AG09319 (cell line): ENCODE results near the gene KICS2.

ENCODE experiments used
- DNase-seq: peaks from one replicate; pipeline ENCODE4 v3.0.0-alpha.2; 2010; ENCODE audit warnings: low read depth; ENCODE audit errors: extremely low read depth
- TF ChIP-seq, protein P1 (sequence below): IDR thresholded peaks from 2 replicates; pipeline ENCODE4 v1.5.1; 2011; ENCODE audit warnings: low read depth, mild to moderate bottlenecking, inconsistent platforms, low read length, moderate library complexity

The KICS2 gene

DNA sequence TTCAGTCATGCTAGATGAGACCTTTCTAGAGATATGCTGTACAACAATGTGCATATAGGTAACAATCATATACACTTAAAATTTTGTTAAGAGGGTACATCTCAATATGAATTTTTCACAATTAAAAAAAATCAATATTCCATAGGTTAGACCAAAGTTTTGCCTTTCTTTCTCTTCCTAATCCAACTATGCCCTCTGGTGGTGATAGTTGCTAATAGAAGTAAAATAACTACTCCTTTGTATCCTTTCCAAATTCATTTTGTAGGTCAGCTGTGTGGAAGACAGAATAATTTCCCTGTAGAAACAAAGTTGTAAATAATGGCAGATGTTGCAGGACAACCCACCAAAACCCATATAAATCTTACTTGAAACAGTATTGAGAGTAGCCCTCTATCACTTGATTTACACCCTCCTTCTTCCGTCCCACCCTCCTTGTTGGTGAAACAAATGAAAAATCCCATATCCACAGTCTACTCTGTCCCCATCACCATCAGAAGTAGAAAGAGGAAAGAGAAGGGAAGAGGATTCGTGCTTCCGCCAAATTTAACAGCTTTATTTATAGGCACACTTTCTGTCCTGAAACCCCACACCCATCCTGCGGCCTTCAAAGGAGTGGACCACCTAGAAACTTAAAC lies 34.2 kb upstream of the KICS2 start:
- TF ChIP-seq, protein P1, sequence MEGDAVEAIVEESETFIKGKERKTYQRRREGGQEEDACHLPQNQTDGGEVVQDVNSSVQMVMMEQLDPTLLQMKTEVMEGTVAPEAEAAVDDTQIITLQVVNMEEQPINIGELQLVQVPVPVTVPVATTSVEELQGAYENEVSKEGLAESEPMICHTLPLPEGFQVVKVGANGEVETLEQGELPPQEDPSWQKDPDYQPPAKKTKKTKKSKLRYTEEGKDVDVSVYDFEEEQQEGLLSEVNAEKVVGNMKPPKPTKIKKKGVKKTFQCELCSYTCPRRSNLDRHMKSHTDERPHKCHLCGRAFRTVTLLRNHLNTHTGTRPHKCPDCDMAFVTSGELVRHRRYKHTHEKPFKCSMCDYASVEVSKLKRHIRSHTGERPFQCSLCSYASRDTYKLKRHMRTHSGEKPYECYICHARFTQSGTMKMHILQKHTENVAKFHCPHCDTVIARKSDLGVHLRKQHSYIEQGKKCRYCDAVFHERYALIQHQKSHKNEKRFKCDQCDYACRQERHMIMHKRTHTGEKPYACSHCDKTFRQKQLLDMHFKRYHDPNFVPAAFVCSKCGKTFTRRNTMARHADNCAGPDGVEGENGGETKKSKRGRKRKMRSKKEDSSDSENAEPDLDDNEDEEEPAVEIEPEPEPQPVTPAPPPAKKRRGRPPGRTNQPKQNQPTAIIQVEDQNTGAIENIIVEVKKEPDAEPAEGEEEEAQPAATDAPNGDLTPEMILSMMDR: peak; percentile 53
- peak; percentile 18 for DNase-seq

DNA sequence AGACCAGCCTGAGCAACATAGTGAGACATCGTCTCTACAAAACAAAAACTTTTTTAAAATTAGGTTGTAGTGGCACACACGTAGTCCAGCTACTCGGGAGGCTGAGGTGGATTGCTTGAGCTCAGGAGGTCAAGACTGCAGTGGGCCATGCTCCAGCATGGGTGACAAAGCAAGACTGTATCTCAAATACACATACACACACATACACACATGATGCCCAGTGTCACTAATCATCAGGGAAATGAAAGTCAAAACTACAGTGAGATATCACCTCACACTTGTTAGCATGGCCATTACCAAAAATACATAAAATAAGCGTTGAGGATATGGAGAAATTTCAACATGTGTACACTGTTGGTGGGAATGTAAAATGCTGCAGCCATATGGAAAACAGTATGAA lies 33.2 kb upstream of the KICS2 start:
- DNase-seq: no peak
- TF ChIP-seq, protein P1: no peak

DNA sequence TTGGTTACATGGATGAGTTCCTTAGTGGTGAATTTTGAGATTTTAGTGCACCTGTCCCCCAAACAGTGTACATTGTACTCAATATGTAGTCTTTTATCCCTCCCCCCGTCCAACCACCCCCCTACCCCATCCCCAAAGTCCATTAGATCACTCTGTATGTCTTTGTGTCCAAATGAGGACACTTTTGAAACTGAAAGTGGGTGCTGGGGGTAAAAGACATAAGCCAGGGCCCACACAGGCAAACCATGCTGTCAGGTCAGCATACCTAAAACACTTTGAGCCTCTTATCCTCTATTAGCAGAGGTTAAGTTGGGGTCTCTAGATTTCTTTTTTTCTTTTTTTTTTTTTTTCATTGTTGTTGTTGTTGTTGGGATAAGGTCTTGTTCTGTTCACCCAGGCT lies 31.3 kb upstream of the KICS2 start:
- TF ChIP-seq, protein P1: no peak
- DNase-seq: no peak

DNA sequence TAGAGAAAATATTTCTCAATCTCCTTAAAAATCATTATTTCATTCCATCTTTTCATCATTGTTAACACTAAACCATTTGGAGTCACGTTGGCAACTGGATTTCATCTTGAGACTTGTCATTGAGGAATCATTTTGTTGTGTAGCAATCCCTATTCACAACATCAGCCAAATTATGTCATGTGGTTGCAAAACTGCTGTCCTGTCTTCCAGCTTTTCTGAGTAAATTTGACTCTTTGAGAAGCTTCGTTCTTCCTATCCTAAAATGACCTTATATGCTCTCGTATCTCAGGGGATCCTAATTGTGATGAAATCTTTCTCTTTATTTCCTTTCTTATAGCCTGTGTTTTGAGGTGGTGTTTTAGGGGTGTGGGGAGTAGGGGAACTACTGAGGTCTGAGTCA lies 30.6 kb upstream of the KICS2 start:
- TF ChIP-seq, protein P1: no peak
- peak; percentile 64 for DNase-seq

DNA sequence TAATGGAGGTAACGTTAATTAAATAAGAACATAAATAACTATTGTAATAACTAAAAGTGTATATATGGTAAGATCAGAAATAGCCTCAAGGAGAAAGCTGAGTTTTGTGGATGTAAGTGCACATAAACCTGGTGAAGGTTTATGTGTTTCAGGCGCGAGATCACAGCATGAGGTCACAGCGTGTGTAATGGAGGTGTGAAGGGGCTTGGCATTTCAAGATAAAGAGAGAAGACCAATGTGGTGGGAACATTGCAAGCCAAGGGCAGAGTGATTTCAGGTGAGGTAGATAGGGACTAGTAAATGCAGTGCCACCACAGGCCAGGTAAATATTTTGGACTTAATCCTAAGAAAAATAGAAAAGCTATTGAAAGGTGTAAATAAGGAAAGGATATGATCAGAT lies 21.7 kb upstream of the KICS2 start:
- no peak for DNase-seq

DNA sequence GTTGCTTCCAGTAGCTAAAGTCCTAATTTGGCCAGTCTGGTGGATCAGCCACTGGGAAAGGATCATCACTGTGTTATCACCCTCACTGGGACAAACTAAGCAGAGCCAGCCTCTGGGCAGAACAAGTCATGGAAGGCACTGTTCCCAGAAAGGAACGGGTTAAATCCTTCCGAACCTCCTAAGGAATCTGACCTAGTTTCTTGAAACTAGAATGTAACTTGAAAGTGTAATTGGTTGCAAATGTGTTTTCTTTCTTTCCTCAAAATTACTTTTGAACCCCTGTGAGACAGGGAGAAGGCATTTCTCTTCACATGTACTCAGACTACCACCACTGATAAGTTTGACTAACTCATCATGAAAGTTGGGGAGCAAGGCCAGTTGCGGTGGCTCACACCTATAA lies 18.7 kb upstream of the KICS2 start:
- DNase-seq: no peak
- TF ChIP-seq, protein P1: no peak

More for the DNA sequence above, 21.7 kb upstream of the KICS2 start:
- TF ChIP-seq, protein P1: no peak

DNA sequence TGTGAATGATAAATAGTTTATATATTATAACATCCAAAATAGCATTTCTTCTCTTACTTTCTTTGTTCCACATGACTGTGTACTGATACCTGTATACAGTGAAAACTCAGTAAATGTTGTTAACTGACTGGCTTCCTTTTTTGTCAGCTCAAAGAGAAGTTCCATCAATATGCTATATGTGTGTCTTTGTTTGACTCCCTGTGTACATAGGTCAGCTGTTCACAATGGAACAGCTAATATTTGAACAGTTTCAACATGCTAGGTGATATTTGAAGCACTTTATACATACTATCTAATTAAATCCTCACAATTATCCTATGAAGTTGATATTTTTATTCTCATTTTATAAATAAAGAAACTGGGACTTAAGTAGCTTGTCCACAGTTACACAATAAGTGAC lies 15.3 kb upstream of the KICS2 start:
- DNase-seq: no peak
- TF ChIP-seq, protein P1: no peak
